Fibroblast of pulmonary artery (primary cell): ENCODE data around the gene PKN3.

Experiments
- DNase-seq: peaks from one replicate; pipeline ENCODE4 v3.0.0-alpha.2; 2010; ENCODE audit warnings: low read depth
- H3K4me3 ChIP-seq: replicated peaks from 2 replicates; pipeline ENCODE4 v1.5.1; 2011; ENCODE audit warnings: low read depth, mild to moderate bottlenecking, control low read depth, low read length, moderate library complexity
- CTCF ChIP-seq: IDR thresholded peaks from 2 replicates; pipeline ENCODE4 v1.5.1; 2011; ENCODE audit warnings: mild to moderate bottlenecking, control low read depth, low read length, inconsistent platforms; ENCODE audit errors: missing control alignments

Gene PKN3

GRCh38 chr9:128764361-128764760 is 62.1 kb downstream of the PKN3 start:
- no peak overlapping the region for H3K4me3 ChIP-seq
- DNase-seq, result no peak
- no peak for TF ChIP-seq CTCF

- H3K4me3 ChIP-seq, result no peak overlapping the region
- DNase-seq, result no peak
- no peak for TF ChIP-seq CTCF
These were observed 63.2 kb downstream of the PKN3 start for GRCh38 chr9:128765499-128765898.

- no peak for TF ChIP-seq CTCF
- no peak for DNase-seq
- no peak overlapping the region for H3K4me3 ChIP-seq
These were observed 66.3 kb downstream of the PKN3 start for GRCh38 chr9:128768606-128769005.
